HCT116 (cell line): ENCODE measurements around the gene TAF3. TPM values are rescaled to one million over a fixed set of nuclear protein-coding genes. Genes with fewer than 3 reads are reported as not detected.

Source experiments
- ATAC-seq: fragments of 200-7000 bp; cut with Tn5 transposase; 2 replicates; pipeline ENCODE4 v1.9.1; 2020; ENCODE audit warnings: mild to moderate bottlenecking, moderate library complexity
- BruUV-seq: library from RNA; stranded (reverse); fragments of 400-500 nt; replicated peaks from 2 replicates; lab custom pipeline; 2021; lab: Mats Ljungman, UMichigan
- CTCF ChIA-PET: fragments of 300-600 bp; sonication (Branson Sonifier 250); formaldehyde crosslinking; loops from one replicate; lab custom pipeline; 2021; ENCODE audit warnings: antibody characterized with exemption; lab: Charles Lee
- POLR2A ChIA-PET: fragments of 300-600, 350-600 bp; sonication (Branson Sonifier 250); formaldehyde crosslinking; loops from one replicate; lab custom pipeline; 2021; ENCODE audit warnings: antibody characterized with exemption; lab: Charles Lee
- RAD21 ChIA-PET, 2 experiments: fragments of 300-600 bp; sonication (Branson Sonifier 250); formaldehyde crosslinking; loops; one replicate each; lab custom pipeline; 2023; ENCODE audit warnings: low total read pairs in 2 of 2; ENCODE audit not compliant: uncharacterized antibody in 2 of 2, unreplicated experiment in 2 of 2, low non-redundant PET in 1 of 2; lab: Charles Lee
- DNase-seq: peaks from one replicate; pipeline ENCODE4 v3.0.0-alpha.2; 2010; ENCODE audit warnings: low read depth, low spot score
- H2AFZ ChIP-seq: fragments of 200-600 bp; shearing (Covaris generic), sonication (generic); 2 replicates; pipeline ENCODE4 v1.6.1; 2017; ENCODE audit warnings: low read depth, mixed run types, mixed read lengths, antibody characterized with exemption, low read length; ENCODE audit not compliant: poor library complexity, severe bottlenecking
- H3K27ac ChIP-seq: 2 replicates; pipeline ENCODE4 v1.5.1; 2012; ENCODE audit warnings: low read depth, low read length
- H3K27me3 ChIP-seq: fragments of 200-600 bp; sonication (generic); 2 replicates; pipeline ENCODE4 v1.6.1; 2016; ENCODE audit warnings: mixed run types, low read length, mixed read lengths; ENCODE audit not compliant: insufficient read depth
- H3K36me3 ChIP-seq, 2 experiments: fragments of 200-500 bp in 1 of 2; fragments of 200-600 bp in 1 of 2; sonication (Bioruptor generic) in 1 of 2; sonication (generic) in 1 of 2; 2 replicates each; pipeline versions ENCODE4 v1.5.1 to v1.6.1; 2014 to 2016; ENCODE audit warnings: low read length in 2 of 2, inconsistent platforms in 1 of 2, mixed read lengths in 1 of 2, mixed run types in 1 of 2; ENCODE audit not compliant: insufficient read depth in 2 of 2, control insufficient read depth in 1 of 2
- H3K4me1 ChIP-seq, 2 experiments: fragments of 200-600 bp in 1 of 2; sonication (generic) in 1 of 2; 2 replicates each; pipeline versions ENCODE4 v1.5.1 to v1.6.1; 2012 to 2017; ENCODE audit warnings: low read length in 2 of 2, inconsistent platforms in 1 of 2, mild to moderate bottlenecking in 1 of 2, mixed read lengths in 1 of 2, mixed run types in 1 of 2, moderate library complexity in 1 of 2; ENCODE audit not compliant: insufficient read depth in 2 of 2, control insufficient read depth in 1 of 2
- H3K4me2 ChIP-seq: fragments of 200-600 bp; sonication (generic); 2 replicates; pipeline ENCODE4 v1.6.1; 2017; ENCODE audit warnings: mixed run types, low read length, mixed read lengths
- H3K4me3 ChIP-seq, 2 experiments: fragments of 200-600 bp in 1 of 2; sonication (generic) in 1 of 2; replicated peaks in 1 of 2; 2 replicates each; pipeline ENCODE4 v1.5.1; 2011 to 2016; ENCODE audit warnings: low read length in 2 of 2, control low read depth in 1 of 2, low read depth in 1 of 2, mild to moderate bottlenecking in 1 of 2, mixed read lengths in 1 of 2, mixed run types in 1 of 2
- H3K79me2 ChIP-seq: fragments of 200-600 bp; sonication (generic); 2 replicates; pipeline ENCODE4 v1.6.1; 2017; ENCODE audit warnings: mild to moderate bottlenecking, mixed run types, low read length, moderate library complexity, mixed read lengths; ENCODE audit not compliant: insufficient read depth
- H3K9ac ChIP-seq: fragments of 200-600 bp; sonication (generic); 2 replicates; pipeline ENCODE4 v1.6.1; 2016; ENCODE audit warnings: low read length, mixed read lengths
- H3K9me2 ChIP-seq: fragments of 200-600 bp; sonication (generic), shearing (Covaris generic); 2 replicates; pipeline ENCODE4 v1.6.1; 2017; ENCODE audit warnings: mixed run types, mild to moderate bottlenecking, moderate library complexity; ENCODE audit not compliant: insufficient read depth
- H3K9me3 ChIP-seq, 2 experiments: fragments of 200-500 bp in 1 of 2; fragments of 200-600 bp in 1 of 2; sonication (Bioruptor generic) in 1 of 2; sonication (generic) in 1 of 2; 2 replicates each; pipeline ENCODE4 v1.6.1; 2014 to 2017; ENCODE audit warnings: low read length in 2 of 2, mixed read lengths in 2 of 2, inconsistent platforms in 1 of 2, low read depth in 1 of 2, mild to moderate bottlenecking in 1 of 2, mixed run types in 1 of 2, moderate library complexity in 1 of 2; ENCODE audit not compliant: control insufficient read depth in 1 of 2, insufficient read depth in 1 of 2
- H4K20me1 ChIP-seq: fragments of 200-600 bp; sonication (generic), shearing (Covaris generic); 2 replicates; pipeline ENCODE4 v1.6.1; 2017; ENCODE audit warnings: mixed run types, mild to moderate bottlenecking, moderate library complexity; ENCODE audit not compliant: insufficient read depth
- CBX3 ChIP-seq: IDR thresholded peaks from 2 replicates; pipeline ENCODE4 v1.6.1; 2012; ENCODE audit warnings: low read depth
- EGR1 ChIP-seq: IDR thresholded peaks from 2 replicates; pipeline ENCODE4 v1.6.1; 2012; ENCODE audit warnings: low read depth
- ELF1 ChIP-seq: IDR thresholded peaks from 2 replicates; pipeline ENCODE4 v1.6.1; 2012; ENCODE audit warnings: low read depth, borderline replicate concordance
- EZH2 ChIP-seq: fragments of 200-600 bp; sonication (generic); IDR thresholded peaks from 2 replicates; pipeline ENCODE4 v1.6.1; 2017; ENCODE audit warnings: antibody characterized with exemption, mixed run types
- JUND ChIP-seq: IDR thresholded peaks from 2 replicates; pipeline ENCODE4 v1.6.1; 2012
- POLR2A ChIP-seq: IDR thresholded peaks from 2 replicates; pipeline ENCODE4 v1.7.0; 2011; ENCODE audit warnings: borderline replicate concordance; ENCODE audit not compliant: insufficient read depth, insufficient read length; ENCODE audit errors: extremely low read depth
- POLR2AphosphoS5 ChIP-seq: IDR thresholded peaks from 2 replicates; pipeline ENCODE4 v1.6.1; 2011; ENCODE audit warnings: mild to moderate bottlenecking, low read depth, low read length, moderate library complexity
- RAD21 ChIP-seq: IDR thresholded peaks from 2 replicates; pipeline ENCODE4 v1.6.1; 2012; ENCODE audit warnings: low read depth, mild to moderate bottlenecking
- SIN3A ChIP-seq: IDR thresholded peaks from 2 replicates; pipeline ENCODE4 v1.6.1; 2012; ENCODE audit warnings: low read depth
- SP1 ChIP-seq: IDR thresholded peaks from 2 replicates; pipeline ENCODE4 v1.6.1; 2012; ENCODE audit warnings: low read depth
- YY1 ChIP-seq: IDR thresholded peaks from 2 replicates; pipeline ENCODE4 v1.6.1; 2011; ENCODE audit warnings: low read length, low read depth, moderate library complexity, mild to moderate bottlenecking; ENCODE audit not compliant: insufficient replicate concordance; ENCODE audit errors: extremely low read depth
- ZFX ChIP-seq: fragments of 450-650 bp; IDR thresholded peaks from 2 replicates; pipeline ENCODE4 v1.6.1; 2017
- ZNF274 ChIP-seq: fragments of 200-500 bp; sonication (Bioruptor generic); IDR thresholded peaks from 2 replicates; pipeline ENCODE4 v1.6.1; 2014; ENCODE audit warnings: mild to moderate bottlenecking, low read depth, low read length, inconsistent platforms
- intact Hi-C: fragments of 100-400 bp; cut with micrococcal nuclease; formaldehyde crosslinking; loops from 2 replicates; pipeline ENCODE4 v1.10.0; 2022
- total RNA-seq: library from RNA; stranded (reverse); gene quantifications from one replicate; pipeline ENCODE4 v1.2.1, GENCODE V29; 2021; ENCODE audit not compliant: unreplicated experiment
- TF ChIP-seq, protein P1 (sequence below), 3 experiments: fragments of 200-600 bp in 1 of 3; sonication (generic) in 1 of 3; IDR thresholded peaks in 2 of 3; conservative IDR thresholded peaks in 1 of 3; 2 replicates each; pipeline ENCODE4 v1.5.1; 2012 to 2017; ENCODE audit warnings: low read depth in 2 of 3, low read length in 2 of 3, antibody characterized with exemption in 1 of 3, borderline replicate concordance in 1 of 3, control low read depth in 1 of 3, mild to moderate bottlenecking in 1 of 3, mixed read lengths in 1 of 3, mixed run types in 1 of 3, moderate library complexity in 1 of 3; ENCODE audit not compliant: insufficient read depth in 1 of 3
- TF ChIP-seq, protein P2 (sequence below): IDR thresholded peaks from 2 replicates; pipeline ENCODE4 v1.6.1; 2012
- TF ChIP-seq, protein P3 (sequence below): IDR thresholded peaks from 2 replicates; pipeline ENCODE4 v1.6.1; 2012; ENCODE audit warnings: low read depth

Gene TAF3
- total RNA-seq, 1 experiment from 2014 or later: 8.0 TPM

DNA sequence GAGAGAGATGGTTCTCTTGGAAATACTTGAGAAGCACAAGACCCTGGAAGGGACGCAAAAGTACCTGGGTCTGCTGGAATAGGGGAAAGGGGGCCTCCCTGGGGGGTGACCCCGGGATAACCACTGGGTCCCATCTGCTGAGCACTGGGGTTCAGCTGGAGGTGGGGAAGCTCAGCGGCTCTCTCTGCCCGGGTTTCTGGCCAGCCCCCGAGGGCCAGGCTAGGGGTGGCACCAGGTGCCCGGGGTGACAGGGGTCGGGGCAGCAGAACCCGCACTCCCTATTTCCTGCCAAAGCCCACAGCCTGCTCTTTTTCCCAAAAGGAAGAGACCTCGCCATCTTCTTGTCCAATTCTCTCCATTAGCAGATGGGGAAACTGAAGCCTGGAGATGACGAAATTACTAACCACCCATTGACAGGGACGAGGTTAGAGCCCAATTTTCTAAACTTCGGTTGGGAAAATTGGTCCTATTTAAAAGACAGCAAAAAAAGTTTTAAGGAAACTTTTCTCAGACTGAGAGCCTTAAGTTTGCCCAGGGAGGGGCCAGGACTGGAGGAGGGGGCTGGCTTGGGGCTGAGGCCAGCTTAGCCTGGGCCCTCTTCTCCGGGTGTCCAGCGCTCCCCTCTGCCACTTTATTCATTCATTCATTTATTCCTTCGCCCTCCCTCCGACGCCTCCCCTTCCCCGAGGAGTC is 218.3 kb downstream of the TAF3 start:
- no peaks in the 10 kb centered on the region for H3K9me3 ChIP-seq
- H3K4me1 ChIP-seq: no peaks in the 10 kb centered on the region
- ATAC-seq (no peak), DNase-seq (no peak)
- H3K9me2 ChIP-seq: no peaks in the 10 kb centered on the region
- no TSS peak for BruUV-seq
- no peak overlapping the region for H3K9ac ChIP-seq
- H3K79me2 ChIP-seq: no peaks in the 10 kb centered on the region
- H3K36me3 ChIP-seq: no peaks in the 10 kb centered on the region
- H3K27me3 ChIP-seq: peaks cover 35% of the 10 kb centered on the region
- no peak overlapping the region for H3K27ac ChIP-seq
- CTCF ChIA-PET: no interaction called here
- TF ChIP-seq EZH2: no peak
- TF ChIP-seq, protein P1, sequence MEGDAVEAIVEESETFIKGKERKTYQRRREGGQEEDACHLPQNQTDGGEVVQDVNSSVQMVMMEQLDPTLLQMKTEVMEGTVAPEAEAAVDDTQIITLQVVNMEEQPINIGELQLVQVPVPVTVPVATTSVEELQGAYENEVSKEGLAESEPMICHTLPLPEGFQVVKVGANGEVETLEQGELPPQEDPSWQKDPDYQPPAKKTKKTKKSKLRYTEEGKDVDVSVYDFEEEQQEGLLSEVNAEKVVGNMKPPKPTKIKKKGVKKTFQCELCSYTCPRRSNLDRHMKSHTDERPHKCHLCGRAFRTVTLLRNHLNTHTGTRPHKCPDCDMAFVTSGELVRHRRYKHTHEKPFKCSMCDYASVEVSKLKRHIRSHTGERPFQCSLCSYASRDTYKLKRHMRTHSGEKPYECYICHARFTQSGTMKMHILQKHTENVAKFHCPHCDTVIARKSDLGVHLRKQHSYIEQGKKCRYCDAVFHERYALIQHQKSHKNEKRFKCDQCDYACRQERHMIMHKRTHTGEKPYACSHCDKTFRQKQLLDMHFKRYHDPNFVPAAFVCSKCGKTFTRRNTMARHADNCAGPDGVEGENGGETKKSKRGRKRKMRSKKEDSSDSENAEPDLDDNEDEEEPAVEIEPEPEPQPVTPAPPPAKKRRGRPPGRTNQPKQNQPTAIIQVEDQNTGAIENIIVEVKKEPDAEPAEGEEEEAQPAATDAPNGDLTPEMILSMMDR (IDR thresholded peaks at IDR 0.05 in 2 of 3, conservative IDR thresholded peaks at IDR 0.05 in 1 of 3; ENCODE audit: borderline replicate concordance in 1 of 3, insufficient read depth in 1 of 3, low read depth in 2 of 3, low read length in 2 of 3): no peak
- TF ChIP-seq POLR2AphosphoS5: no peak
- no peak for TF ChIP-seq YY1
- TF ChIP-seq CBX3: no peak
- TF ChIP-seq ZNF274: no peak
- TF ChIP-seq, protein P2, sequence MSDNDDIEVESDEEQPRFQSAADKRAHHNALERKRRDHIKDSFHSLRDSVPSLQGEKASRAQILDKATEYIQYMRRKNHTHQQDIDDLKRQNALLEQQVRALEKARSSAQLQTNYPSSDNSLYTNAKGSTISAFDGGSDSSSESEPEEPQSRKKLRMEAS: no peak
- TF ChIP-seq, protein P3, sequence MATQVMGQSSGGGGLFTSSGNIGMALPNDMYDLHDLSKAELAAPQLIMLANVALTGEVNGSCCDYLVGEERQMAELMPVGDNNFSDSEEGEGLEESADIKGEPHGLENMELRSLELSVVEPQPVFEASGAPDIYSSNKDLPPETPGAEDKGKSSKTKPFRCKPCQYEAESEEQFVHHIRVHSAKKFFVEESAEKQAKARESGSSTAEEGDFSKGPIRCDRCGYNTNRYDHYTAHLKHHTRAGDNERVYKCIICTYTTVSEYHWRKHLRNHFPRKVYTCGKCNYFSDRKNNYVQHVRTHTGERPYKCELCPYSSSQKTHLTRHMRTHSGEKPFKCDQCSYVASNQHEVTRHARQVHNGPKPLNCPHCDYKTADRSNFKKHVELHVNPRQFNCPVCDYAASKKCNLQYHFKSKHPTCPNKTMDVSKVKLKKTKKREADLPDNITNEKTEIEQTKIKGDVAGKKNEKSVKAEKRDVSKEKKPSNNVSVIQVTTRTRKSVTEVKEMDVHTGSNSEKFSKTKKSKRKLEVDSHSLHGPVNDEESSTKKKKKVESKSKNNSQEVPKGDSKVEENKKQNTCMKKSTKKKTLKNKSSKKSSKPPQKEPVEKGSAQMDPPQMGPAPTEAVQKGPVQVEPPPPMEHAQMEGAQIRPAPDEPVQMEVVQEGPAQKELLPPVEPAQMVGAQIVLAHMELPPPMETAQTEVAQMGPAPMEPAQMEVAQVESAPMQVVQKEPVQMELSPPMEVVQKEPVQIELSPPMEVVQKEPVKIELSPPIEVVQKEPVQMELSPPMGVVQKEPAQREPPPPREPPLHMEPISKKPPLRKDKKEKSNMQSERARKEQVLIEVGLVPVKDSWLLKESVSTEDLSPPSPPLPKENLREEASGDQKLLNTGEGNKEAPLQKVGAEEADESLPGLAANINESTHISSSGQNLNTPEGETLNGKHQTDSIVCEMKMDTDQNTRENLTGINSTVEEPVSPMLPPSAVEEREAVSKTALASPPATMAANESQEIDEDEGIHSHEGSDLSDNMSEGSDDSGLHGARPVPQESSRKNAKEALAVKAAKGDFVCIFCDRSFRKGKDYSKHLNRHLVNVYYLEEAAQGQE: no peak
- no peak for TF ChIP-seq SP1
- TF ChIP-seq ELF1: no peak
- no peak for TF ChIP-seq POLR2A
- TF ChIP-seq JUND: no peak
- TF ChIP-seq EGR1: no peak
- TF ChIP-seq RAD21: no peak
- TF ChIP-seq SIN3A: no peak
- no peak for TF ChIP-seq ZFX
- POLR2A ChIA-PET: no interaction called here
- intact Hi-C loops: no loop called here
- H2AFZ ChIP-seq: no peak overlapping the region
- no peak overlapping the region for H3K4me3 ChIP-seq
- RAD21 ChIA-PET: no interaction called here
- H3K4me2 ChIP-seq: no peak overlapping the region
- no peaks in the 10 kb centered on the region for H4K20me1 ChIP-seq
